ENCODE data around the gene MRPL2.
"Not testable (repeated sequence)": the region's sequence is repeated elsewhere in the genome, so short reads cannot be mapped to it uniquely, and the experiment has no call there.

The MRPL2 gene

GRCh38 chr6:43043310-43043709 is 15.9 kb downstream of the MRPL2 start:
- no peak for DNase-seq

GRCh38 chr6:43041475-43041874 is 17.8 kb downstream of the MRPL2 start:
- H3K27me3 ChIP-seq (ENCODE audit: insufficient read depth, low read length, poor library complexity); H3K9ac ChIP-seq (ENCODE audit: low read depth, low read length); H3K4me1 ChIP-seq (ENCODE audit: insufficient read depth, low read length); H3K79me2 ChIP-seq (ENCODE audit: insufficient read depth, low read length); H3K4me2 ChIP-seq (ENCODE audit: insufficient read depth, low read length); H4K20me1 ChIP-seq (ENCODE audit: insufficient read depth, low read length); H3K4me3 ChIP-seq (ENCODE audit: low read depth in 1 of 2, low read length in 2 of 2); H3K27ac ChIP-seq (ENCODE audit: low read length); H3K9me3 ChIP-seq (ENCODE audit: insufficient read depth, low read length, severe bottlenecking); H2AFZ ChIP-seq (ENCODE audit: low read depth, low read length); ATAC-seq (ENCODE audit: insufficient read depth, low read depth); DNase-seq: not testable (repeated sequence)
- H3K36me3 ChIP-seq (ENCODE audit: insufficient read depth, low read length) = peaks cover 72% of the 10 kb centered on the region

More at GRCh38 chr6:43043310-43043709, 15.9 kb downstream of the MRPL2 start:
- Histone ChIP-seq H3K4me1 (ENCODE audit: insufficient read depth, low read length) (no peaks in the 10 kb centered on the region), H3K79me2 (ENCODE audit: insufficient read depth, low read length) (no peaks in the 10 kb centered on the region), H3K4me2 (ENCODE audit: insufficient read depth, low read length) (no peak overlapping the region), H3K9ac (ENCODE audit: low read depth, low read length) (no peak overlapping the region), H4K20me1 (ENCODE audit: insufficient read depth, low read length) (no peaks in the 10 kb centered on the region), H3K27ac (ENCODE audit: low read length) (no peak overlapping the region), H3K4me3 (ENCODE audit: low read depth in 1 of 2, low read length in 2 of 2) (no peak overlapping the region), H2AFZ (ENCODE audit: low read depth, low read length) (no peak overlapping the region), H3K9me3 (ENCODE audit: insufficient read depth, low read length, severe bottlenecking) (no peaks in the 10 kb centered on the region), H3K27me3 (ENCODE audit: insufficient read depth, low read length, poor library complexity) (no peaks in the 10 kb centered on the region), H3K36me3 (ENCODE audit: insufficient read depth, low read length) (peaks cover 63% of the 10 kb centered on the region)
- TF ChIP-seq EZH2 (IDR thresholded peaks at IDR 0.05; ENCODE audit: borderline replicate concordance, low read depth, low read length, severe bottlenecking) (no peak), CTCF (IDR thresholded peaks at IDR 0.05; ENCODE audit: borderline replicate concordance, extremely low read depth, low read length, poor library complexity, severe bottlenecking) (no peak)
- no peak for ATAC-seq (ENCODE audit: insufficient read depth, low read depth)

GRCh38 chr6:43040542-43041257 is 18.5 kb downstream of the MRPL2 start:
- no peak overlapping the region for H3K4me2 ChIP-seq (ENCODE audit: insufficient read depth, low read length)
- no peaks in the 10 kb centered on the region for H3K9me3 ChIP-seq (ENCODE audit: insufficient read depth, low read length, severe bottlenecking)
- H2AFZ ChIP-seq (ENCODE audit: low read depth, low read length) = no peak overlapping the region
- ATAC-seq (ENCODE audit: insufficient read depth, low read depth) (no peak), DNase-seq (no peak)
- no peak overlapping the region for H3K27ac ChIP-seq (ENCODE audit: low read length)
- H3K27me3 ChIP-seq (ENCODE audit: insufficient read depth, low read length, poor library complexity) = no peaks in the 10 kb centered on the region
- no peaks in the 10 kb centered on the region for H3K79me2 ChIP-seq (ENCODE audit: insufficient read depth, low read length)
- no peaks in the 10 kb centered on the region for H3K4me1 ChIP-seq (ENCODE audit: insufficient read depth, low read length)
- no peaks in the 10 kb centered on the region; the same call in 1 of the 2 replicates for H4K20me1 ChIP-seq (ENCODE audit: insufficient read depth, low read length)
- H3K4me3 ChIP-seq (ENCODE audit: low read depth in 1 of 2, low read length in 2 of 2) = no peak overlapping the region
- peaks cover 68% of the 10 kb centered on the region for H3K36me3 ChIP-seq (ENCODE audit: insufficient read depth, low read length)
- H3K9ac ChIP-seq (ENCODE audit: low read depth, low read length) = no peak overlapping the region
- no peak for TF ChIP-seq EZH2 (IDR thresholded peaks at IDR 0.05; ENCODE audit: borderline replicate concordance, low read depth, low read length, severe bottlenecking)
- no peak for TF ChIP-seq CTCF (IDR thresholded peaks at IDR 0.05; ENCODE audit: borderline replicate concordance, extremely low read depth, low read length, poor library complexity, severe bottlenecking)

GRCh38 chr6:43038727-43039126 is 20.5 kb downstream of the MRPL2 start:
- H3K9me3 ChIP-seq (ENCODE audit: insufficient read depth, low read length, severe bottlenecking) = no peaks in the 10 kb centered on the region
- no peak overlapping the region for H3K4me3 ChIP-seq (ENCODE audit: low read depth in 1 of 2, low read length in 2 of 2)
- peaks cover 68% of the 10 kb centered on the region for H3K36me3 ChIP-seq (ENCODE audit: insufficient read depth, low read length)
- no peak overlapping the region for H3K27ac ChIP-seq (ENCODE audit: low read length)
- TF ChIP-seq CTCF (IDR thresholded peaks at IDR 0.05; ENCODE audit: borderline replicate concordance, extremely low read depth, low read length, poor library complexity, severe bottlenecking) (no peak), EZH2 (IDR thresholded peaks at IDR 0.05; ENCODE audit: borderline replicate concordance, low read depth, low read length, severe bottlenecking) (no peak)
- H3K4me2 ChIP-seq (ENCODE audit: insufficient read depth, low read length) = no peak overlapping the region
- DNase-seq (no peak), ATAC-seq (ENCODE audit: insufficient read depth, low read depth) (no peak)
- no peaks in the 10 kb centered on the region for H3K79me2 ChIP-seq (ENCODE audit: insufficient read depth, low read length)
- H4K20me1 ChIP-seq (ENCODE audit: insufficient read depth, low read length) = no peaks in the 10 kb centered on the region; the same call in 1 of the 2 replicates
- H3K4me1 ChIP-seq (ENCODE audit: insufficient read depth, low read length) = no peaks in the 10 kb centered on the region
- no peak overlapping the region for H2AFZ ChIP-seq (ENCODE audit: low read depth, low read length)
- no peak overlapping the region for H3K9ac ChIP-seq (ENCODE audit: low read depth, low read length)
- H3K27me3 ChIP-seq (ENCODE audit: insufficient read depth, low read length, poor library complexity) = no peaks in the 10 kb centered on the region
